ENCODE data around the gene FUBP3.

The FUBP3 gene

GRCh38 chr9:130630506-130631330 lies 51.3 kb downstream of the FUBP3 start:
- intact Hi-C loops (cut with DNase I): no loop called here
- peak in 13 of 42 donors; percentile 11 to 45 (median 27) for DNase-seq

DNA sequence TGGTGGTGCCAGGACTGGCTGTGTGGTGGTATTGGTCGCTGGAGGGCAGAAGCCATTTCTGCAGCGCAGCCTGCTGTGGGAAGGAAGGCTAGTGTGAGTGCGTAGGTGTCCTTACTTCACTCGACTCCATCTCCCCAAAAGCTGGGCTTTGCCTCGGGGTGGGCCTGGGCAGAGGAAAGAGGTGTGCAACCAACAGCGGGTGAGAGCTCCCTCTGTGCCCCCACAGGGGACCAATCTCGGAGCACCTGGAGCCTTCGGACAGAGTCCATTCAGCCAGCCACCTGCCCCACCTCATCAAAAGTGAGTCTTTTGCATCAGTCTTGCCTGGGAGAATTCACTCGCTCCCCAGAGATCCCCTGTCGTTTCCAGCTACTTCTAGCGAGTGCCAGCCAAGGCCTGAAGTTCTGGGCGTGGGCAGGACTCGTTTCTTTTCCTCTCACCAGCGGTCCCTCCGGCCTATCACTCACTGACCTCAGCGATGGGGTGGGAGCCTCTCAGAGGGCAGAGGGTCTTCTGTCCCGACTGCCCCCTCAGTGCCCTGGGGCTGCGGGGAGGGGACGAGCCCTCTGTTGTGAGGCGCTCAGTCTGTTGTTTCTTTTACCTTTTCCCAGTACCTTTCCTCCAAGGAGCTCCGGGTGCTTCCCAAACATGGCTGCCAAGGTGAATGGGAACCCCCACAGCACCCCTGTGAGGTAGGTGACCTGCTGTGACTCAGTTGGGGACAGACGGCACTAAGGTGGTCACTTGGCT lies 52.1 kb downstream of the FUBP3 start:
- intact Hi-C loops (cut with DNase I): no loop called here
- DNase-seq: peak in 1 of 42 donors; percentile 5

- peak in 1 of 42 donors; percentile 26 for DNase-seq
- intact Hi-C loops (cut with DNase I): no loop called here
These were observed 52.8 kb downstream of the FUBP3 start for GRCh38 chr9:130632081-130632710.

DNA sequence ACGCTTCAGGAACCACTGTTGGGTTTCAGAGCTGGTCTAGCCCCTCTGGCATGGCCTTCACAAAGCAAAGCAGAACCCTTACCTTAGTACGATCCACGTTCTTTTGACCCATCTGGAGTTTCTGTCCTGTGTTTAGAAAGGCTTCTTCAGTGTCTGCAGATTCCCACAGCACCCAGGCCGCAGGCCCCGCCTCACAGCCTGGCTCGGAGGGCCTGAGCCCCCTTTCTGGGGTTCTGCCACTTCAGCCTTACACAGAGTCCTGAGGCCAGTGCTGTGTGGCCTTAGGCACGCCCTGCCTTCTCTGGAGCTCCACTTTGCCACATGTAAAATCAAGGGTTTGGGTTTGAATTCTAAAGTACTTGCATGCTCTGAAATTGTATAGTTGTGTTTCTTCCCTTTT lies 53.5 kb downstream of the FUBP3 start:
- peak in 1 of 42 donors; percentile 12 for DNase-seq
- intact Hi-C loops (cut with DNase I): no loop called here

GRCh38 chr9:130633336-130634190 lies 54.2 kb downstream of the FUBP3 start:
- peak in 2 of 42 donors; percentile 3 to 26 for DNase-seq
- intact Hi-C loops (cut with DNase I): no loop called here

GRCh38 chr9:130634191-130634768 lies 54.9 kb downstream of the FUBP3 start:
- intact Hi-C loops (cut with DNase I): no loop called here
- no peak for DNase-seq

DNA sequence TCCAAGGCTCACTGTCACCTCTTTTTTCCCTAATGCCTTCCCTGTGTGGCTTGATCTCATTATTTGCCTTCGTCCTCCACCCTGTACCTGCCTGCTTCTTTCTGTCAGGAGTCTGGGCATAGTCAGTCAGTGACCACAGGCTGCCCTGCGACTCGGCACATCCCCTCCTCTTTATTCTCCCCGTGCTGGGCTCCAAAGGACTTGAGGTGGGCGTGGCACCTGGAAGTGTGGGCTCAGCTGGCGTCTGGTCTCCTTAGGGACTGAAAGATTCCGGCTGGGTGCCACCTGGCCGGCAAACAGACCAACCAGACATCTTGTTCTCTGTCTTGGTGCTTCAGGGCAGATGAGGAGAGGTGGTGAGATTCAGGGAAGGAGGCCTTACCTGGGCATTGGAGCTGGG lies 55.4 kb downstream of the FUBP3 start:
- peak in 1 of 42 donors; percentile 0 for DNase-seq
- intact Hi-C loops (cut with DNase I): no loop called here

DNA sequence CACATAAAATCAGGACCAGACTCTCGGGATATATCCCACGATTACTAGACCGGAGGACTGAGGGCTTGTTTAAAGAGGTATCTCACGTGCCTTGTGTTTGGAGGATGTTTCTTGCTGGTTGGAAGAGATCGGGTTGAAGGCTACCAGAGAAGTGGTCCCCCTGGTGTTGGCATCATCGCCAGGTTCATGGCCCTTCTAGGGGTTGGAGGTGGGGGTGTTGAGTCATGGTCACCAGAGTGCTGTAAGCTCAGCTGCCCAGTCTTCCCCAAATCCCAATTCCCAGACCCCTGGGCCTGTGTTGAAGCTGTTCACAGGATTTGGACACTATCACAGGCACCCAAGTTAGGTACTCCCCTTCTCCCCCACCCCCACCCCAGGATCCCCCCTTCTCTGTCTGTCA lies 55.9 kb downstream of the FUBP3 start:
- intact Hi-C loops (cut with DNase I): no loop called here
- peak in 2 of 42 donors; percentile 6 to 9 for DNase-seq

DNA sequence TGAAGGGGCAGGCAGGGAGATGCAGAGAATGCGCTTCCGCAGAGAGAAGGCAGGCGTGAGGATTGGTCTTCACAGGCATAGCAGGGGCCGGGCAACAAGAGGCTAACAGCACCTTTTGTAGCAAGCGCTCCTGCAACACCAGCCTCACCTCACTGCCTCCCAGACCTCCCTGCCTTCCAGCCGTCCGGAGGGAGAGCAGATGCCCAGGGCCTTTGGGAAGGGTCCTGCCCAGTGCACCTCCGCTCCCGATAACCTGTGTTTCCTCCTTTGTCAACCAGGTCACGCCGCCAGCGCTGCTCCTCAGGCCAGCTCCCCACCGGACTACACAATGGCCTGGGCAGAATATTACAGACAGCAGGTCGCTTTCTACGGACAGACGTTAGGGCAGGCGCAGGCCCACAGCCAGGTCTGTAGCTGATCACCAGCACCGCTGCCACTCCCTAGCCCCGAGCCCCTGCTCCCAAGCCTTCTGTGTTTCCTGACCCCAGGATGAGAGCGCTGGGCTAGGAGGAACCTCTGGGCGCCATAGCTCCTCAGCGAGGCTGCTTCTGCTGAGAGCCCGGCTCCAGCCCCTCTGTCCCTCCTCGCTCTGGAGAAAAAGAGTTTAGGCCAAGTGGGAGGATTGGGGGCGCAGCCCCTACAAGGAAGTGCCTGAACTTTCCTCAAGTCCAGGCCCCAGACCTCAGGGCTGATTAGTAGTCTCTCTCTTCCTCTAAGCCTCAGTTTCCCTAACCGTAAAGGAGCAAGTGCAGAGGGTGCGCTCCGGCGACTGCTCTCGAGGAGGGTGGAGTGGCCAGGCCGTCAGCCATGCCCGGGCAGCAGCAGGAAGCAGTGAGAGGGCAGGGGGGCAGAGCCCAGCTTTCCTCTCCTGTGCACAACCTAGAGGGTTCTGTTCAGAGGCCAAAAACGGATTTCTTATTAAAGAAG lies 56.6 kb downstream of the FUBP3 start:
- DNase-seq: peak in 2 of 42 donors; percentile 19 to 25
- intact Hi-C loops (cut with DNase I): no loop called here

GRCh38 chr9:130636648-130637020 lies 57.3 kb downstream of the FUBP3 start:
- no peak for DNase-seq
- intact Hi-C loops (cut with DNase I): no loop called here

- intact Hi-C loops (cut with DNase I): no loop called here
- no peak for DNase-seq
These were observed 59.1 kb downstream of the FUBP3 start for GRCh38 chr9:130638284-130639123.

DNA sequence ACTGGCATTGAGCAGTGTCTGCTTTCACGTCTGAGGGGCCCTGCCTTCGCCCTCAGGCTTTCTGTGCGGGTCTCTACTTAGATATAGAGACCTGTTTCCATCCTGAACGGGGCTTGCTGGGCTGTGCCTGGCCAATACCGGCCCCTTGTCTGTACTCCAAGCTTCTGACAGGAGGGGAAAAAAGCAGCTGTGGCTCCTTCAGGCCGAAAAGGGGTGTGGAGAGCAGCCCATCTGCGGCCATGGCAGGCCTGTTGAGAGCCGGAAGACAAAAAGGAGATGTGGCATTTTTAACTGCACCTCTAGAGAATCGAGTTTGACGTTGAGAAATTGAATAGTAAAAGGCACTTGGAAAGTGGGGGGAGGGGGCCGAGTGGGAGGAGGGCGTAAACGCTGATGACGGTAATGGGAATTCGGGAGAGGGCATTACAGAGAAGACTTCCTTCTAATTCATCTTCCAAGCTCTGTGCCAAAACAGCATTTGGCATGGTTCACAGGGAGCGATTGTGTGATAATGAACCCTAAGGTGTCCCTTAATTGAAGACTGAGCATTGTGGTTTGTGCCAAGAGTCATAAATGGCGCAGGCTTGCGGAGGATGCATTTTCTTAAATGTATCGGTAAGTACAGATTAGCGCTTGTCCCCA lies 59.9 kb downstream of the FUBP3 start:
- DNase-seq: no peak
- intact Hi-C loops (cut with DNase I): no loop called here

DNA sequence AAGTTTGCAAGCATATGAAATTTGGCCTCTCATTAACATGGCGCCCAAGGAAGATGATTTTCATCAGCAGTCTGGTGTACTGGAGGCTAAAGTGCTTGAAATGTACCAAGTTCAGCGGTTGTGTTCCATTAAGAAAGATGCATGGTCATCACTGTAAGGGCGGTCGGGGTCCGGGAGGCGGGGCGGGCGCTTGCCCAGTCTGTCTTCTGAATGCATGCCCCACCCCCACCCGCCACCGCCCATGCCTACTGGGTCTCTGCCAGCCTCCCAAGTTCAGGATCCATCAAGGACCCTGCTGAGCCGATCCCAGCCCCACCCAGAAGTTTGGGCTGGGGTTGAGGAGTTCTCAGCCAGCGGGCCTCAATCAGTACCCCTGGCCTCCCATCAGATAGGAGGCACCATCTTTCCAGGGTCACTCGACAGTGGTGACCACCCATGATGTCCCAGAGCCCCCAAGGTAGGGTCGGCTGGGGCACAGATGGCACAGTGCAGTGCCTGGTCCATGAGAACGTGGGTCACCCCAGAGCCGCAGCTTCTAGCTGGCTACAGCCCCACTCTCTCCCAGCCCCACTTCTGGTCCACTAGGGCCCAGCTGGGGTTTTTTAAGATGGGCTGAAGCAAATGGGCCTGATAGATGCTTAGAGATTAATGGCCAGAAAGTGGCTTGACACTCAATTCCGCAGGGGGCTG lies 60.6 kb downstream of the FUBP3 start:
- intact Hi-C loops (cut with DNase I): no loop called here
- no peak for DNase-seq

- intact Hi-C loops (cut with DNase I): no loop called here
- DNase-seq: no peak
These were observed 61.3 kb downstream of the FUBP3 start for GRCh38 chr9:130640681-130641080.

GRCh38 chr9:130642926-130643325 lies 63.5 kb downstream of the FUBP3 start:
- intact Hi-C loops (cut with DNase I): no loop called here
- no peak for DNase-seq

GRCh38 chr9:130651221-130651620 lies 71.8 kb downstream of the FUBP3 start:
- intact Hi-C loops (cut with DNase I): no loop called here
- DNase-seq: no peak

All from head of caudate nucleus (tissue), 42 donors.